Measurements from ENCODE around the gene TOPAZ1. TPM values are rescaled to one million over a fixed set of nuclear protein-coding genes. Genes with fewer than 3 reads are reported as not detected.

Gene TOPAZ1
- total and polyA plus RNA-seq, 9 of the 15 experiments (the other 6 are each of a cell fraction or from before 2014, with no cell fraction given): 0.01 TPM; not detected in 8

DNA sequence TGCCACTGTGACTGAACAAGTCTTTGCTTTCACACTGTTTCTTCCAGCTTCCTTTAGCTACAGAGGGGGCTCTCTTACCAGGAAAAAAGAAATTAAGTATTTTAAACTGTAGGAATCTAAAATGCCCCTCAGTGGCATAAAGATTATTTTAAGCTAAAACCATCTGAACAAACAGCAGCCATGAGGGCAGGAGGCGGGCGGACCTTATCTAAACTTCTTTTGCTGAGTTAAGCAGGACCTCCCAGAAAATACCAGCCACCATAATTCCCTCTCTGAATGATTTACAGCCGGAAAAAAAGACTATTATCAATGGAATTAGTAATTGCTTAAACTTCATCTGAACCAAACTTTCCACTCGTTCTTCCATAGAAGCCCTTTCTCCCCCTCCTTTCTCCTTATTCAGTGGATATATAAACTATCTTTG is 5.2 kb upstream of the TOPAZ1 start (continued):
- TF ChIP-seq, protein P1, sequence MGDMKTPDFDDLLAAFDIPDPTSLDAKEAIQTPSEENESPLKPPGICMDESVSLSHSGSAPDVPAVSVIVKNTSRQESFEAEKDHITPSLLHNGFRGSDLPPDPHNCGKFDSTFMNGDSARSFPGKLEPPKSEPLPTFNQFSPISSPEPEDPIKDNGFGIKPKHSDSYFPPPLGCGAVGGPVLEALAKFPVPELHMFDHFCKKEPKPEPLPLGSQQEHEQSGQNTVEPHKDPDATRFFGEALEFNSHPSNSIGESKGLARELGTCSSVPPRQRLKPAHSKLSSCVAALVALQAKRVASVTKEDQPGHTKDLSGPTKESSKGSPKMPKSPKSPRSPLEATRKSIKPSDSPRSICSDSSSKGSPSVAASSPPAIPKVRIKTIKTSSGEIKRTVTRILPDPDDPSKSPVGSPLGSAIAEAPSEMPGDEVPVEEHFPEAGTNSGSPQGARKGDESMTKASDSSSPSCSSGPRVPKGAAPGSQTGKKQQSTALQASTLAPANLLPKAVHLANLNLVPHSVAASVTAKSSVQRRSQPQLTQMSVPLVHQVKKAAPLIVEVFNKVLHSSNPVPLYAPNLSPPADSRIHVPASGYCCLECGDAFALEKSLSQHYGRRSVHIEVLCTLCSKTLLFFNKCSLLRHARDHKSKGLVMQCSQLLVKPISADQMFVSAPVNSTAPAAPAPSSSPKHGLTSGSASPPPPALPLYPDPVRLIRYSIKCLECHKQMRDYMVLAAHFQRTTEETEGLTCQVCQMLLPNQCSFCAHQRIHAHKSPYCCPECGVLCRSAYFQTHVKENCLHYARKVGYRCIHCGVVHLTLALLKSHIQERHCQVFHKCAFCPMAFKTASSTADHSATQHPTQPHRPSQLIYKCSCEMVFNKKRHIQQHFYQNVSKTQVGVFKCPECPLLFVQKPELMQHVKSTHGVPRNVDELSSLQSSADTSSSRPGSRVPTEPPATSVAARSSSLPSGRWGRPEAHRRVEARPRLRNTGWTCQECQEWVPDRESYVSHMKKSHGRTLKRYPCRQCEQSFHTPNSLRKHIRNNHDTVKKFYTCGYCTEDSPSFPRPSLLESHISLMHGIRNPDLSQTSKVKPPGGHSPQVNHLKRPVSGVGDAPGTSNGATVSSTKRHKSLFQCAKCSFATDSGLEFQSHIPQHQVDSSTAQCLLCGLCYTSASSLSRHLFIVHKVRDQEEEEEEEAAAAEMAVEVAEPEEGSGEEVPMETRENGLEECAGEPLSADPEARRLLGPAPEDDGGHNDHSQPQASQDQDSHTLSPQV (IDR thresholded peaks at IDR 0.05): peak; percentile 75
- TF ChIP-seq PHF21A (IDR thresholded peaks at IDR 0.05; ENCODE audit: borderline replicate concordance, low read depth) (no peak), ZKSCAN3 (CRISPR knock-in tag; IDR thresholded peaks at IDR 0.05) (no peak), ESRRA (IDR thresholded peaks at IDR 0.05; ENCODE audit: borderline replicate concordance, low read depth) (no peak), TEAD1 (CRISPR knock-in tag; IDR thresholded peaks at IDR 0.05) (peak in 1 of 2 experiments; percentile 45; a peak in 1 of 4 replicates), ZNF384 (IDR thresholded peaks at IDR 0.05; ENCODE audit: low read depth, low read length) (no peak)
- TF ChIP-seq, protein P2, sequence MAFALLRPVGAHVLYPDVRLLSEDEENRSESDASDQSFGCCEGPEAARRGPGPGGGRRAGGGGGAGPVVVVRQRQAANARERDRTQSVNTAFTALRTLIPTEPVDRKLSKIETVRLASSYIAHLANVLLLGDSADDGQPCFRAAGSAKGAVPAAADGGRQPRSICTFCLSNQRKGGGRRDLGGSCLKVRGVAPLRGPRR (CRISPR knock-in tag; IDR thresholded peaks at IDR 0.05): no peak
- TF ChIP-seq, protein P3, sequence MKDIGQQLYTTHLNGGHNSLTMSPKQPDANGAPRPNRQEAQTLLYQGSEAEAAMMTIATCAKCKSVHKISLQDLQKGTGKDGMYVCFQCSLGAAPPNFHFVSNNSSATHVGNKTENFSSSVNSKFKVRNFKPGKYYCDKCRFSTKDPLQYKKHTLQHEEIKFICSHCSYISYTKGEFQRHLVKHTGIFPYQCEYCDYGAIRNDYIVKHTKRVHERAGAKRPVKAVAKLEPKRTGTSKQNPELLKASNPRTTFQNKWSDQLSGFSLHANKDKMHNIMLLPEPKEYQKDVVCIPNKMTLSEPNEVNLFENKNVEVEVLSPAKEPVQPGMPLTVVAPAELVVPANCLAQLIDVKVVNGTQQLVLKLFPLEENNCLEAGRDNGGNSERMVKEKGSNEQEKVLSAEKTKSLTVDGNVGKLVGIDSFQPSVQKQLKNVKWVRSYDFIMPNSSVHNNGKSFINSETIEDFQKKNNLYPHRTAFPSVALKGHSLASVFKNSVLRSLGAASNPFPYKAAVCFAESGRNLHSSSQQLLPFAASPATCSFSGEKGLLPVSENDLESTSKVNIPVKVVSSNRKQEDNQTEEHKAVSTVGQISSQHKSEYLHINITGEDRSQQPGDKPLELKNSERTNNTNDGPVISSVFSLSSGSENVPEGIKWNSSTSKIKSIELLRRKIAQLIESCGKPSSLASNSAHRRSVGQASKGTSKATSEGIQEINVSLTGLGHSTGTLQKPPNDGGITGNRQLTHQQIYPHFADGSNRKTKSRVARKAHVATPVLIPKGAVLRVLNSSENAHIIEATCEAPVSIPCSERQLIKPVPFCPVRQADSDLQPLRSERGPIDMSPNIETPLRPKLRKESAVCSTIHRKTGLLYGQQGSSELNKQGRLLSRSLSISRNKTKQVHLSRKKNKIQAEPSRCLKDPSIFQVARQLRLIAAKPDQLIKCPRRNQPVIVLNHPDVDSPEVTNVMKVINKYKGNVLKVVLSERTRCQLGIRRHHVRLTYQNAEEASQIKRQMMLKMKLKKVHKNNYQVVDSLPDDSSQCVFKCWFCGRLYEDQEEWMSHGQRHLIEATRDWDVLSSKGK (CRISPR knock-in tag; IDR thresholded peaks at IDR 0.05): no peak
- TF ChIP-seq, protein P4, sequence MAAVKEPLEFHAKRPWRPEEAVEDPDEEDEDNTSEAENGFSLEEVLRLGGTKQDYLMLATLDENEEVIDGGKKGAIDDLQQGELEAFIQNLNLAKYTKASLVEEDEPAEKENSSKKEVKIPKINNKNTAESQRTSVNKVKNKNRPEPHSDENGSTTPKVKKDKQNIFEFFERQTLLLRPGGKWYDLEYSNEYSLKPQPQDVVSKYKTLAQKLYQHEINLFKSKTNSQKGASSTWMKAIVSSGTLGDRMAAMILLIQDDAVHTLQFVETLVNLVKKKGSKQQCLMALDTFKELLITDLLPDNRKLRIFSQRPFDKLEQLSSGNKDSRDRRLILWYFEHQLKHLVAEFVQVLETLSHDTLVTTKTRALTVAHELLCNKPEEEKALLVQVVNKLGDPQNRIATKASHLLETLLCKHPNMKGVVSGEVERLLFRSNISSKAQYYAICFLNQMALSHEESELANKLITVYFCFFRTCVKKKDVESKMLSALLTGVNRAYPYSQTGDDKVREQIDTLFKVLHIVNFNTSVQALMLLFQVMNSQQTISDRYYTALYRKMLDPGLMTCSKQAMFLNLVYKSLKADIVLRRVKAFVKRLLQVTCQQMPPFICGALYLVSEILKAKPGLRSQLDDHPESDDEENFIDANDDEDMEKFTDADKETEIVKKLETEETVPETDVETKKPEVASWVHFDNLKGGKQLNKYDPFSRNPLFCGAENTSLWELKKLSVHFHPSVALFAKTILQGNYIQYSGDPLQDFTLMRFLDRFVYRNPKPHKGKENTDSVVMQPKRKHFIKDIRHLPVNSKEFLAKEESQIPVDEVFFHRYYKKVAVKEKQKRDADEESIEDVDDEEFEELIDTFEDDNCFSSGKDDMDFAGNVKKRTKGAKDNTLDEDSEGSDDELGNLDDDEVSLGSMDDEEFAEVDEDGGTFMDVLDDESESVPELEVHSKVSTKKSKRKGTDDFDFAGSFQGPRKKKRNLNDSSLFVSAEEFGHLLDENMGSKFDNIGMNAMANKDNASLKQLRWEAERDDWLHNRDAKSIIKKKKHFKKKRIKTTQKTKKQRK (IDR thresholded peaks at IDR 0.05; ENCODE audit: borderline replicate concordance, low read depth, low read length): no peak
- TF ChIP-seq, protein P5, sequence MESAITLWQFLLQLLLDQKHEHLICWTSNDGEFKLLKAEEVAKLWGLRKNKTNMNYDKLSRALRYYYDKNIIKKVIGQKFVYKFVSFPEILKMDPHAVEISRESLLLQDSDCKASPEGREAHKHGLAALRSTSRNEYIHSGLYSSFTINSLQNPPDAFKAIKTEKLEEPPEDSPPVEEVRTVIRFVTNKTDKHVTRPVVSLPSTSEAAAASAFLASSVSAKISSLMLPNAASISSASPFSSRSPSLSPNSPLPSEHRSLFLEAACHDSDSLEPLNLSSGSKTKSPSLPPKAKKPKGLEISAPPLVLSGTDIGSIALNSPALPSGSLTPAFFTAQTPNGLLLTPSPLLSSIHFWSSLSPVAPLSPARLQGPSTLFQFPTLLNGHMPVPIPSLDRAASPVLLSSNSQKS (CRISPR knock-in tag; IDR thresholded peaks at IDR 0.05): no peak

Data from K562 (cell line).